ENCODE results near the gene HBA1. TPM values are rescaled to one million over a fixed set of nuclear protein-coding genes. Genes with fewer than 3 reads are reported as not detected.
A peak's percentile ranks its signal among the peaks of the same experiment; 100 is the strongest.

The HBA1 gene
- total RNA-seq, 1 donor from 2014 or later, result not detected

DNA sequence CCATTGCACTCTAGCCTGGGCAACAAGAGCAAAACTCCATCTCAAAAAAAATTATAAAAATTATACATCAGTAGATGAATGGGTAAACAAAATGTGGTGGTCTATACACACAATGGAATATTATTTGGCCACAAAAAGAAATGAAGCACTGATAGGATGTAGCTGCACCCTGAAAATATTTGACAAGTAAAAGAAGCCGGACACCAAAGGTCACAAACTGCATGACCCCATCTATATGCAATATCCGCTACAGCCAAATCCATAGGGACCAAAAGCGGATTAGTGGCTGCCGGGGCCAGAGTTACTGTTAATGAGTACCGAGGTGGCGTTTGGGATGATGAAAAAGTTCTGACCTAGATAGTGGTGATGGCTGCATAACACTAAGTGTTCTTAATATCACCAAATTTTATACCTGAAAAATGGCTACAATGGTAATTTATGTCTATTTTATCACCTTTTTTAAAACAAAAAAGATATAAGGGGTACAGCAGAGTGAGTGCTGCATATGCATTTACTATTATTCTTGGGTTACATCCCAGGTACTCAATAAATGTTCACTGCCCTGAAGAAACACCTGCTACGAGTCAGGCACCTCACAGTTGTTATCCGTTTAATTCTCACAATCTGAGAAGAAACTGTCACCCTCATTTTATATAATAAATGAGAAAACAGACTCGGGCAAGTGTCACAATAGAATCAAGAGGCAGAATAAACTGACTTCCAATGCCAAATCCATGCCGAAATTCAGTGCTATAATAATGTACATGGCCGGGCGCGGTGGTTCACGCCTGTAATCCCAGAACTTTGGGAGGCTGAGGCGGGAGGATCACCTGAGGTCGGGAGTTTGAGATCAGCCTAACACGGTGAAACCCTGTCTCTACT is 3.0 kb downstream of the HBA1 start:
- TF ChIP-seq, protein P1, sequence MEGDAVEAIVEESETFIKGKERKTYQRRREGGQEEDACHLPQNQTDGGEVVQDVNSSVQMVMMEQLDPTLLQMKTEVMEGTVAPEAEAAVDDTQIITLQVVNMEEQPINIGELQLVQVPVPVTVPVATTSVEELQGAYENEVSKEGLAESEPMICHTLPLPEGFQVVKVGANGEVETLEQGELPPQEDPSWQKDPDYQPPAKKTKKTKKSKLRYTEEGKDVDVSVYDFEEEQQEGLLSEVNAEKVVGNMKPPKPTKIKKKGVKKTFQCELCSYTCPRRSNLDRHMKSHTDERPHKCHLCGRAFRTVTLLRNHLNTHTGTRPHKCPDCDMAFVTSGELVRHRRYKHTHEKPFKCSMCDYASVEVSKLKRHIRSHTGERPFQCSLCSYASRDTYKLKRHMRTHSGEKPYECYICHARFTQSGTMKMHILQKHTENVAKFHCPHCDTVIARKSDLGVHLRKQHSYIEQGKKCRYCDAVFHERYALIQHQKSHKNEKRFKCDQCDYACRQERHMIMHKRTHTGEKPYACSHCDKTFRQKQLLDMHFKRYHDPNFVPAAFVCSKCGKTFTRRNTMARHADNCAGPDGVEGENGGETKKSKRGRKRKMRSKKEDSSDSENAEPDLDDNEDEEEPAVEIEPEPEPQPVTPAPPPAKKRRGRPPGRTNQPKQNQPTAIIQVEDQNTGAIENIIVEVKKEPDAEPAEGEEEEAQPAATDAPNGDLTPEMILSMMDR (IDR thresholded peaks at IDR 0.05; ENCODE audit: unreplicated experiment), result no peak
- Mint-ChIP-seq H3K4me3 (ENCODE audit: low read depth) (no peak overlapping the region), H3K9me3 (ENCODE audit: low read depth) (no peaks in the 10 kb centered on the region), H3K27ac (no peak overlapping the region), H3K27me3 (peaks cover 32% of the 10 kb centered on the region), H3K36me3 (ENCODE audit: insufficient read depth) (peaks cover 2% of the 10 kb centered on the region), H3K4me1 (ENCODE audit: low read depth) (peaks cover 4% of the 10 kb centered on the region)
- DNase-seq (ENCODE audit: low spot score, unreplicated experiment), result no peak

DNA sequence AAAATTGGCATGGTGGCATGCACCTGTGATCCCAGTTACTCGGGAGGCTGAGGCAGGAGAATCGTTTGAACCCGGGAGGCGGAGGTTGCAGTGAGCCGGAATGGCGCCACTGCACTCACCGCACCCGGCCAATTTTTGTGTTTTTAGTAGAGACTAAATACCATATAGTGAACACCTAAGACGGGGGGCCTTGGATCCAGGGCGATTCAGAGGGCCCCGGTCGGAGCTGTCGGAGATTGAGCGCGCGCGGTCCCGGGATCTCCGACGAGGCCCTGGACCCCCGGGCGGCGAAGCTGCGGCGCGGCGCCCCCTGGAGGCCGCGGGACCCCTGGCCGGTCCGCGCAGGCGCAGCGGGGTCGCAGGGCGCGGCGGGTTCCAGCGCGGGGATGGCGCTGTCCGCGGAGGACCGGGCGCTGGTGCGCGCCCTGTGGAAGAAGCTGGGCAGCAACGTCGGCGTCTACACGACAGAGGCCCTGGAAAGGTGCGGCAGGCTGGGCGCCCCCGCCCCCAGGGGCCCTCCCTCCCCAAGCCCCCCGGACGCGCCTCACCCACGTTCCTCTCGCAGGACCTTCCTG is 3.7 kb downstream of the HBA1 start, which contains the start of gene HBQ1:
Gene HBQ1, plus strand, starts transcription at position 359 of the 575 bp plus-strand sequence. Its CDS starts 28 bp downstream, at position 387.
- TF ChIP-seq, protein P1 (IDR thresholded peaks at IDR 0.05; ENCODE audit: unreplicated experiment), result peak; percentile 72
- Mint-ChIP-seq H3K4me1 (ENCODE audit: low read depth) (peaks cover 4% of the 10 kb centered on the region), H3K4me3 (ENCODE audit: low read depth) (no peak within 1 kb of the TSS), H3K9me3 (ENCODE audit: low read depth) (no peaks in the 10 kb centered on the region), H3K36me3 (ENCODE audit: insufficient read depth) (peaks cover 4% of the 10 kb centered on the region), H3K27me3 (peaks cover 25% of the 10 kb centered on the region), H3K27ac (no peak within 1 kb of the TSS)
- peak; percentile 65 for DNase-seq (ENCODE audit: low spot score, unreplicated experiment)

DNA sequence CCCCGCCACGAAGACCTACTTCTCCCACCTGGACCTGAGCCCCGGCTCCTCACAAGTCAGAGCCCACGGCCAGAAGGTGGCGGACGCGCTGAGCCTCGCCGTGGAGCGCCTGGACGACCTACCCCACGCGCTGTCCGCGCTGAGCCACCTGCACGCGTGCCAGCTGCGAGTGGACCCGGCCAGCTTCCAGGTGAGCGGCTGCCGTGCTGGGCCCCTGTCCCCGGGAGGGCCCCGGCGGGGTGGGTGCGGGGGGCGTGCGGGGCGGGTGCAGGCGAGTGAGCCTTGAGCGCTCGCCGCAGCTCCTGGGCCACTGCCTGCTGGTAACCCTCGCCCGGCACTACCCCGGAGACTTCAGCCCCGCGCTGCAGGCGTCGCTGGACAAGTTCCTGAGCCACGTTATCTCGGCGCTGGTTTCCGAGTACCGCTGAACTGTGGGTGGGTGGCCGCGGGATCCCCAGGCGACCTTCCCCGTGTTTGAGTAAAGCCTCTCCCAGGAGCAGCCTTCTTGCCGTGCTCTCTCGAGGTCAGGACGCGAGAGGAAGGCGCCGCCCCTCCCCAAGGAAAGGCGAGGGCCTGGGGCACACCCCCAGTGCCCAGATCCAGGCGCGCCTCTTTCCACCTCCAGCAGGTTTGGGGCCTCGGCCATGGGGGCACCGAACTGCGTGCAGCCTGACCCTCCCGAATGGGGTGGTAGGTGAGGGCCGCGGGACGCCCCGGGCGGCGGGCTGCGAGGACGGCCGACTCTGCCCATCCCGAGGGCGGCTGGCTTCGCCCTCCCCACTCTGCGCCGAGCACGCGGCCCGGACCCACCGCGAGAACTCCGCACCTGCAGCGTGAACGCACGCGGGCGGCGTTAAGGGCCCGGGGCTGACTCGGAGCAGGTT is 4.4 kb downstream of the HBA1 start:
- H3K9me3 Mint-ChIP-seq (ENCODE audit: low read depth), result no peaks in the 10 kb centered on the region
- H3K4me1 Mint-ChIP-seq (ENCODE audit: low read depth), result peaks cover 3% of the 10 kb centered on the region
- TF ChIP-seq, protein P1 (IDR thresholded peaks at IDR 0.05; ENCODE audit: unreplicated experiment), result no peak
- no peak overlapping the region for H3K27ac Mint-ChIP-seq
- peaks cover 8% of the 10 kb centered on the region for H3K36me3 Mint-ChIP-seq (ENCODE audit: insufficient read depth)
- H3K4me3 Mint-ChIP-seq (ENCODE audit: low read depth), result no peak overlapping the region
- peak; percentile 37 for DNase-seq (ENCODE audit: low spot score, unreplicated experiment)
- H3K27me3 Mint-ChIP-seq, result peaks cover 20% of the 10 kb centered on the region

DNA sequence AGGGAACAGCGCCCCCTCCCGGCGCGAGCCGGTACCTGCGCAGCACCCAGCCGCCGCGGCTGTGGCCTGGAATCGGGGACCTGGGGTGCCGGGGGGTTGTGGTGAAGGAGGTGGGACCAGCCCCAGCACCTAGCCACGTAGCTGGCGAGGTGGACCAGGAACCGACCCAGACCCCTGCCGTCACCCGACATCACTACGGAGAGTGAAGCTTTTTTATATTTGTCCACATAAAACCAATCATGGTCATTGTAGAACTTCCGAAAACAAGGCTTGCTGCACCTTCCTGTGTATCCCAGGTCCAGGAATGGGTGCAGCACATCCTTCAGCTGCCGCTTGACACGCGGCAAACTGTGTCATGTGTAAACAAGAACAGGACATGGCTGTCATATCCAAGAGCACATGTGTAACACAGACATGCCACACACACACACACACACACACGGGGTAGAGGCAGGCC is 5.1 kb downstream of the HBA1 start:
- H3K36me3 Mint-ChIP-seq (ENCODE audit: insufficient read depth), result peaks cover 8% of the 10 kb centered on the region
- H3K27me3 Mint-ChIP-seq, result peaks cover 20% of the 10 kb centered on the region
- H3K27ac Mint-ChIP-seq, result no peak overlapping the region
- no peaks in the 10 kb centered on the region for H3K9me3 Mint-ChIP-seq (ENCODE audit: low read depth)
- TF ChIP-seq, protein P1 (IDR thresholded peaks at IDR 0.05; ENCODE audit: unreplicated experiment), result peak; percentile 95
- H3K4me3 Mint-ChIP-seq (ENCODE audit: low read depth), result no peak overlapping the region
- peak; percentile 79 for DNase-seq (ENCODE audit: low spot score, unreplicated experiment)
- H3K4me1 Mint-ChIP-seq (ENCODE audit: low read depth), result peaks cover 3% of the 10 kb centered on the region

DNA sequence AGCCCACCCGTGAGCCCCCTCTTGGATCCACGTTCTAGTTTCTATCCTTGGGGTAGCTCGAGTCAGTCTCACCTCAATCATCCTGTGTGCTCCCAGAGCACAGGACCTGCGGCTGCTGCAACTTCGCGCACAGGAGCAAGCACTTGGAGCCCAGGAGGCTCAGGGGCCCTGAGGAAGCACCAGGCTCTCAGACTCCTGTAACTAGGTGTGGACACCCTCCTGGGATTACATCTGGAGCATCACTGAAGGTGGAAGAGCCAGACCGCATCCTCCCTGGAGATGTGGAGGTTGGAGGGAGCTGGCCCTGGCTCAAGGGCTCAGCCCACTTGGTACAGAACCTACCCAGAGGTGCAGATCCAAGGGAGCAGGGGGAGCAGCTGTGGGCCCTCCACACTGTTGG is 6.5 kb downstream of the HBA1 start:
- Mint-ChIP-seq H3K9me3 (ENCODE audit: low read depth) (no peaks in the 10 kb centered on the region), H3K27me3 (peaks cover 10% of the 10 kb centered on the region), H3K36me3 (ENCODE audit: insufficient read depth) (peaks cover 10% of the 10 kb centered on the region), H3K4me3 (ENCODE audit: low read depth) (no peak overlapping the region), H3K27ac (no peak overlapping the region), H3K4me1 (ENCODE audit: low read depth) (peaks cover 3% of the 10 kb centered on the region)
- no peak for DNase-seq (ENCODE audit: low spot score, unreplicated experiment)
- TF ChIP-seq, protein P1 (IDR thresholded peaks at IDR 0.05; ENCODE audit: unreplicated experiment), result no peak

All from progenitor cell of endocrine pancreas (in vitro differentiated cells).